ENCODE results near the gene DNAJC15. TPM values are rescaled to one million over a fixed set of nuclear protein-coding genes. Genes with fewer than 3 reads are reported as not detected.

Gene DNAJC15
- total RNA-seq, 1 donor from 2014 or later, result 17.0 TPM

- H3K4me1 ChIP-seq, result peaks cover 20% of the 10 kb centered on the region
- H3K27ac ChIP-seq, result no peak overlapping the region
- ATAC-seq, result no peak
- H3K27me3 ChIP-seq (ENCODE audit: low read depth), result no peaks in the 10 kb centered on the region
- H3K4me3 ChIP-seq, result no peak overlapping the region
- TF ChIP-seq CTCF (IDR thresholded peaks at IDR 0.05), result no peak
- no peaks in the 10 kb centered on the region for H3K36me3 ChIP-seq
- intact Hi-C loops (cut with DNase I), result no loop called here
- no peak for DNase-seq
- no peaks in the 10 kb centered on the region for H3K9me3 ChIP-seq
These were observed 54.1 kb downstream of the DNAJC15 start for GRCh38 chr13:43077461-43077860.

- Histone ChIP-seq H3K9me3 (no peaks in the 10 kb centered on the region), H3K36me3 (no peaks in the 10 kb centered on the region), H3K27me3 (ENCODE audit: low read depth) (no peaks in the 10 kb centered on the region), H3K4me1 (peaks cover 20% of the 10 kb centered on the region), H3K4me3 (no peak overlapping the region), H3K27ac (no peak overlapping the region)
- intact Hi-C loops (cut with DNase I), result no loop called here
- no peak for DNase-seq
- ATAC-seq, result no peak
- no peak for TF ChIP-seq CTCF (IDR thresholded peaks at IDR 0.05)
These were observed 54.5 kb downstream of the DNAJC15 start for GRCh38 chr13:43077906-43078305.

DNA sequence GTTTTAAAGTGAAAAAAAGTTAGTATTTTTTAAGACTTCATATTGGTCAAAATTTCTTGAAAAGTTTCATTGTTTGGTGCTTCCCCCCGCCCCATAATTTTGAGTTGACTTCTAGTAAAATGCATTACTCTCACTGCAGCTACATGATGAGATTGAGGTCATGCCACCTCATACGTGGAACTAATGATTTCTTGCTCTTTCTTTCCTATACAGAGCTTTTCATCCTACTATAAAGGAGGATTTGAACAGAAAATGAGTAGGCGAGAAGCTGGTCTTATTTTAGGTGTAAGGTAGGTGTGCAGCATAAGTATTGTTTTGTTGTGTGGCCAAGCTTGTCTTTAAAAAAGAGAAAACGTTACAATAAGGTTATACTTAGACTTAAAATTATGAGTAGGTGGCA lies 55.0 kb downstream of the DNAJC15 start:
- TF ChIP-seq CTCF (IDR thresholded peaks at IDR 0.05), result no peak
- Histone ChIP-seq H3K27ac (no peak overlapping the region), H3K27me3 (ENCODE audit: low read depth) (no peaks in the 10 kb centered on the region), H3K4me3 (no peak overlapping the region), H3K9me3 (no peaks in the 10 kb centered on the region), H3K36me3 (no peaks in the 10 kb centered on the region), H3K4me1 (peaks cover 20% of the 10 kb centered on the region)
- no peak for ATAC-seq
- intact Hi-C loops (cut with DNase I), result no loop called here
- no peak for DNase-seq

- Histone ChIP-seq H3K27ac (no peak overlapping the region), H3K9me3 (no peaks in the 10 kb centered on the region), H3K4me1 (peaks cover 20% of the 10 kb centered on the region), H3K4me3 (no peak overlapping the region), H3K27me3 (ENCODE audit: low read depth) (no peaks in the 10 kb centered on the region), H3K36me3 (no peaks in the 10 kb centered on the region)
- intact Hi-C loops (cut with DNase I), result no loop called here
- no peak for ATAC-seq
- no peak for DNase-seq
- TF ChIP-seq CTCF (IDR thresholded peaks at IDR 0.05), result no peak
These were observed 56.1 kb downstream of the DNAJC15 start for GRCh38 chr13:43079392-43079931.

DNA sequence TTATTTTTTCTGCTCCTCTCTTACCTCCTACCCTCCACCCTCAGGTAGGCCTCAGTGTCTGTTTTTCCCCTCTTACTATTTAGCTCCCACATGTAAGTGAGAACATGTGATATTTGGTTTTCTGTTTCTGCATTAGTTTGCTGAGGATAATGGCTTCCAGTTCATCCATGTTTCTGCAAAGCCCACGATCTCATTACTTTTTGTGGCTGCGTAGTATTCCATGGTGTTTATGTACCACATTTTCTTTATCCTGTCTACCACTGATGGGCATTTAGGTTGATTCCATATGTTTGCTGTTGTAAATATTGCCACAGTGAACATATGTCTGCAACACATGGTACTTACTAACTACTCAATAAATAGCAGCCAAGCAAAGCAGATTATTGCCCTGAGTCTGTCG lies 56.8 kb downstream of the DNAJC15 start:
- Histone ChIP-seq H3K27me3 (ENCODE audit: low read depth) (no peaks in the 10 kb centered on the region), H3K4me3 (no peak overlapping the region)
- intact Hi-C loops (cut with DNase I), result no loop called here

More for the DNA sequence above, 56.8 kb downstream of the DNAJC15 start:
- ATAC-seq (no peak), DNase-seq (no peak)
- no peak for TF ChIP-seq CTCF (IDR thresholded peaks at IDR 0.05)
- H3K4me1 ChIP-seq, result peaks cover 20% of the 10 kb centered on the region
- H3K36me3 ChIP-seq, result no peaks in the 10 kb centered on the region
- no peaks in the 10 kb centered on the region for H3K9me3 ChIP-seq
- no peak overlapping the region for H3K27ac ChIP-seq
